Hepatocyte (in vitro differentiated cells): ENCODE data around the gene DCT.

Source experiments
- EZH2 ChIP-seq: fragments of 200-600 bp; sonication (generic); IDR thresholded peaks from 2 replicates; pipeline ENCODE4 v1.6.1; 2016; ENCODE audit warnings: antibody characterized with exemption, mild to moderate bottlenecking, borderline replicate concordance
- EZH2phosphoT487 ChIP-seq: fragments of 200-600 bp; sonication (generic); IDR thresholded peaks from one replicate; pipeline ENCODE4 v1.6.1; 2018; ENCODE audit warnings: antibody characterized with exemption, mild to moderate bottlenecking, low read depth, moderate library complexity; ENCODE audit not compliant: unreplicated experiment, severe bottlenecking
- TF ChIP-seq, protein P1 (sequence below): fragments of 200-600 bp; sonication (generic); IDR thresholded peaks from 2 replicates; pipeline ENCODE4 v1.5.1; 2016; ENCODE audit warnings: antibody characterized with exemption, mild to moderate bottlenecking; ENCODE audit not compliant: poor library complexity

DNA sequence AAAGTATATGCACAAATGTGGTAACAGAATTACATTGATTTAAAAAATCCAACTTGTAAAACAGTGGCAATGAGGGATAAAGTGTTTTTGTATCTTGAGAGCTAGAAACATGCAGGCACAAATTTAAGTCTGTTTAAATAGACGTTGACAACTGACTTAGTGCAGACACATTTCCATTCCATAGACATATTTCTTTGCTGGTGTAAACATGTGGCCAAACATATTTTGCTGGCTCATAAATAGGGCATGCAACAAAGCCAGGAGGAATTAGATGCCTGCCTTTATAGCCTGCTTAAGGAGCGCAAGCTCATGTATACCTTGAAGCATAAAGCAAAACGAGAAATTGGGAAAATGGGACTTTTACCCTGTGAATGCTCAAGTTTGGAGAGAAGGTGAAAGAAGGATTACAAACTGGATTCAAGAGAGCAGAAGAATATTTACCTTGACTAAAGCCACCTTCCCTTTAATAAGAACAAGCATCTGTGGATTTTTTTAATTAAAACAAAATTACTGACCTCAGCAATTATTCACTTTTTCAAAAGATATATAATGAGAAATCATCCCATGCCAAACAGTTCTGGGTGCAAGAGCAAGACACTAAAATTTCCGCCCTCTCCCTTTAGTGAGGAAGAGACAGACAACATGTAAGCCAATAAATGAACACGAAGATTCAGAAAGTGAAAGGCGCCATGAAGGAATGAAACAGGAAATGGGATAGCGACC is 71.0 kb downstream of the DCT start:
- TF ChIP-seq, protein P1, sequence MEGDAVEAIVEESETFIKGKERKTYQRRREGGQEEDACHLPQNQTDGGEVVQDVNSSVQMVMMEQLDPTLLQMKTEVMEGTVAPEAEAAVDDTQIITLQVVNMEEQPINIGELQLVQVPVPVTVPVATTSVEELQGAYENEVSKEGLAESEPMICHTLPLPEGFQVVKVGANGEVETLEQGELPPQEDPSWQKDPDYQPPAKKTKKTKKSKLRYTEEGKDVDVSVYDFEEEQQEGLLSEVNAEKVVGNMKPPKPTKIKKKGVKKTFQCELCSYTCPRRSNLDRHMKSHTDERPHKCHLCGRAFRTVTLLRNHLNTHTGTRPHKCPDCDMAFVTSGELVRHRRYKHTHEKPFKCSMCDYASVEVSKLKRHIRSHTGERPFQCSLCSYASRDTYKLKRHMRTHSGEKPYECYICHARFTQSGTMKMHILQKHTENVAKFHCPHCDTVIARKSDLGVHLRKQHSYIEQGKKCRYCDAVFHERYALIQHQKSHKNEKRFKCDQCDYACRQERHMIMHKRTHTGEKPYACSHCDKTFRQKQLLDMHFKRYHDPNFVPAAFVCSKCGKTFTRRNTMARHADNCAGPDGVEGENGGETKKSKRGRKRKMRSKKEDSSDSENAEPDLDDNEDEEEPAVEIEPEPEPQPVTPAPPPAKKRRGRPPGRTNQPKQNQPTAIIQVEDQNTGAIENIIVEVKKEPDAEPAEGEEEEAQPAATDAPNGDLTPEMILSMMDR: no peak
- TF ChIP-seq EZH2 (no peak), EZH2phosphoT487 (no peak)
